GM19351 (cell line): Measurements from ENCODE around the gene BCAS1.

ENCODE experiments used
- ATAC-seq: cut with Tn5 transposase; IDR thresholded peaks from one replicate; pipeline ENCODE4 v1.9.1; 2021; ENCODE audit warnings: mild to moderate bottlenecking, moderate library complexity; ENCODE audit not compliant: unreplicated experiment

Gene BCAS1

GRCh38 chr20:54082100-54082499, 11.7 kb upstream of the BCAS1 start:
- ATAC-seq = no peak

GRCh38 chr20:54079652-54080051, 9.3 kb upstream of the BCAS1 start:
- peak; percentile 50 for ATAC-seq

DNA sequence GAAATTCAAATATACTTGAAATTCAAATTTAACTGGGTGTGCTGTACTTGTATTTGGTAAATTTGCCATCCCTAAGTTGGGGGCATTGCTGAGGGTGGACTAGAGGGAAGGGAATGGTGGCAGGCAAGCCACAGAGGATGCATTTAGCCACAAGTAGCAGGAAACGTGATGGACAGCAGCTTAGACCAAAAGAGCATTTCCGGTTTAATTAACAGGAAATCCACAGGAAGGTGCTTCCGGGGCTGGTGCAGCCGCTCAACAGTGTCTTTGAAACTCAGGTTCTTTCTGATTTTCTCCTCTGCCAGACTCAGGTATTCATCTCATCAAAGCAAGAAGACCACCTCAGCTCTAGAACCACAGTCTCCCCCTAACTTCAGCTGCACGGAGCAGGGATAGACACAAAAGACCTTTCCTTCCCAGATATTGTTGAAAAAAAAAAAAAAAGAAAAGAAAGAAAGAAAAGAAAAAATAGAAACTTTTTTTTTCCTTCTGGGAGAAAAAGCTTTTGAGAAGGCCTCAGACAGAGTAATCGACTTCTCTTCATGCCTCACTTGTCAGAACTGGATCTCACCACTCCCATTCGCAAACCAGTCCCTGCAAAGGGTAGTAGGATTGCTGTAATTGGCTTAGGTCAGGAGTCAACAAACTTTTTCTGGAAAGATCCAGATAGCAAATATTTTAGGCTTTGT, 8.0 kb upstream of the BCAS1 start:
- ATAC-seq = peak; percentile 66

DNA sequence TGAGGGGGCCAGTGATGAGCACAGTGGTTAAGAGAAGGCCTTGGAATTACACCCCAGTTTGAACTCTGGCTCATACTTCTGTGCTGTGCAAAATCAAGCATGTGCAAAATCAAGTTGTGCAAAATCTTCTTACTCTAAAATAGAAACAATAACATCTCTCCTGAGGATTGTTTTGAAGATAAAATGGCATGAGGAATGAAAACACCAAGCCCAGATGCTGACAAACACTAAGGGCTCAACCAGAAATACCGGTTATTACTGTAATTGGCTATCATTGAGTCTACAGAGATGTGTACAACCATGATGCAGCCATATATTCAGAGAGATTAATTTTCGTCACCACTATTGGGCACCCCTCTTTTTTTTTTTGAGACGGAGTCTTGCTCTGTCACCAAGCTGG, 5.9 kb upstream of the BCAS1 start:
- no peak for ATAC-seq

DNA sequence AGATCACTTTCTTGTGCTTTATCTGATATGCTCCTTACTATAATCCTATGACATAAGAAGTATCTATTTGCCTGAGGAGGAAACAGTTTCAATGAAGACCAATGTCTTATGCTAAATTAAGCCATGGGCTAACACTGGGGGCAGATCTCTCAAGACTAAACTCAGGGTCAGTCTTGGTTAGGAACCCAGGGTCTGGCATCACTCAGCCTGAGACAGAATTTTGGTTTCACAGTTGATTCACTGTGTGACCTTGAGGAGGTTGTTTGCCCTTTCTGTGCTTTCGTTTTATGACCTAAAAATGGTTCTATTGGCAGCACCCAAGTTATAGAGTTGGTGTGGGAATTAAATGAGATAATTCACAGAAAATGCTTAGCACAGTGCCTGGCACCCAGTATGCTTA, 4.9 kb upstream of the BCAS1 start:
- no peak for ATAC-seq

GRCh38 chr20:54074511-54074910, 4.1 kb upstream of the BCAS1 start:
- ATAC-seq = no peak

DNA sequence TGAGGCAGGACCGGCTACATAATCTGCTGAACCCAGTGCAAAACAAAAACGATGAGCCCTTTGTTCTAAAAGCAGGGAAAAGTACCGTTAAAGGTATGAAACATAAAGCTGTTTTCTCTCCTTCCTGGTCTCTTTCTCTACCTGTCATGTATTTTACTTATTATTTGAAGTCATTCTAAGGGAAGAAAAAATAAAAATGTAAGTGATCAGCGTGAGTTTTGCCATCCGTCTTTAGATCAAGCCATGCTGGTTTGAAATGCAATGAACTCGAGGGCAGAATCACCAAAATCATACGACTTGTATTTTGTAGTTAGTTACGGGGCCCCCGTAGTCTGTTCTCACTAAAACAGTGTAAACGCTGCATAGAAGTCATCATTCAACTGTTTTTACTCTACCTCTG, 2.9 kb upstream of the BCAS1 start:
- no peak for ATAC-seq

GRCh38 chr20:54069501-54069971, 858 bp downstream of the BCAS1 start:
- no peak for ATAC-seq

- no peak for ATAC-seq
These were observed 1.4 kb downstream of the BCAS1 start for GRCh38 chr20:54068966-54069365.

- ATAC-seq = no peak
These were observed 1.9 kb downstream of the BCAS1 start for GRCh38 chr20:54068495-54068894.

GRCh38 chr20:54067606-54068174, 2.7 kb downstream of the BCAS1 start:
- peak; percentile 46 for ATAC-seq

DNA sequence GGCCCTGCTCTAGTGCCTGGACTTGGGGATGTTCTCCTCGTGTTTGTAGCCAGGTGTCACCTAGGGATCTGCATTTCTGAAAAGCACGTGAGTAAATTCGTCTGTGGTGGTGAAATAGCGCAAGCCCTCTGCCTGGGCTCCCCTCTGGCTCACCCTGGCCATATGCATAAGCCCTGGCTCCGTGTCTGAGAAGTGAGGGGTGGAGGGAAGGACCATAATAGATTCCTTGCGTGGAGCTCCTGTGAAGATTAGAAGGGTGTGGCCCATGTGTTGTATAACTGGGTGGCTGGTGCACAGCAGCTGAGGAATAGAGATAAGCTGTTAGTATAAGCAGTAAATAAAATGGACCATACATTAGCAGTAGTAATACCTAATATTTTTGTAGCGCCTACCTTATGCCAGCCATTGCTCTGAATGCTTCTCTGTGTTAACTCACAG, 4.8 kb downstream of the BCAS1 start:
- ATAC-seq = no peak

DNA sequence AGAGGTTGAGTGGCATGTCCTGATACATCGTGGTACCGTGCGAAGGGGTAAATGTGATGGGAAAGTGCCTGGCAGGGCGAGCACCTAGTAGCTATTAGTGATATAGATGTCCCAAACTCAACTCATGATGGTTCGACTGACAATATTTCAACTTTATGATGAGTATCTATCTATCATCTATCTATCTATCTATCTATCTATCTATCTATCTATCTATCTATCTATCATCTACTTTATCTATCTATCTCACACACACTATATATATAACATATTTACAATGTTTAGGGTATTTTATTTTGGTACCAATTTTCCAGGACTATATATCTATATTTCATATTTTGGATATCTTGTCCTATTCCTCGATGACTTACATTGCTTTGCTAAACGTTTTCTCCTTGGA, 5.5 kb downstream of the BCAS1 start:
- no peak for ATAC-seq

GRCh38 chr20:54063992-54064676, 6.3 kb downstream of the BCAS1 start:
- ATAC-seq = peak; percentile 28

GRCh38 chr20:54063580-54063979, 6.8 kb downstream of the BCAS1 start:
- no peak for ATAC-seq

- peak; percentile 40 for ATAC-seq
These were observed 7.5 kb downstream of the BCAS1 start for GRCh38 chr20:54062812-54063280.

DNA sequence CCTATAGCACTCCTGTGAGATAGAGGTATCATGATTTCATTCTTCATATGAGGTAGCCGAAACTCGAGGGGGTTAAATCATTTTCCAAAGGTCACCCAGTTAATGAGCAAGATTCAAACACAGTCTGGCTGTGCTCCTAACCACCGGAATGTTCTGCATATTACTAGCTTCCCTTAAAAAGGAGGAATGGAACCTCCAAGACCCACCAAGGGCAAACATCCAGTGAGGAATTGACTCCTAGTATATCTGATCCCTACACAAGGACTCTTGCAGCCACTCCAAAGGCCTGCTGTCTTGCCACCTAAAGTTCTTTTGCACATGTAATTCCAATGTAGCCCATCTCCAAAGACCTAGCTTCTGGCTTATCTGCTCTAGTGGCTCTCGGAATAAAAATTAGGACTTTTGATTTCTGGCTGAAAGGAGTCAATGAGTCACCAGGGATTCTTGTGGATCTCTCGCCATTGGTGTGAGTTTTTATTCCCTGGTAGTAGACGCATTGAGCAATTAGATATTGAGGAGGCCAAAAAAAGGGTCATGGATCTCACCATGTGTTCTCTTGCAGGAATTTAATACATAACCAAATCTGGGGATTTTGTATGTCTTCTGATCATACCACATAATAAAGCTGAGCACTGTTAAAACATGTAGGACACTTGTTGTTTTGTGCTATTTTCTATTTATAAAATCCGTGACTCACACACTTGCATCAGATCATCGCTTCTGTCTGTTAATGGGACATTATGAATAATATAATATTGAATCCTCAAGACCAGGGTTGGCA, 9.1 kb downstream of the BCAS1 start:
- no peak for ATAC-seq

DNA sequence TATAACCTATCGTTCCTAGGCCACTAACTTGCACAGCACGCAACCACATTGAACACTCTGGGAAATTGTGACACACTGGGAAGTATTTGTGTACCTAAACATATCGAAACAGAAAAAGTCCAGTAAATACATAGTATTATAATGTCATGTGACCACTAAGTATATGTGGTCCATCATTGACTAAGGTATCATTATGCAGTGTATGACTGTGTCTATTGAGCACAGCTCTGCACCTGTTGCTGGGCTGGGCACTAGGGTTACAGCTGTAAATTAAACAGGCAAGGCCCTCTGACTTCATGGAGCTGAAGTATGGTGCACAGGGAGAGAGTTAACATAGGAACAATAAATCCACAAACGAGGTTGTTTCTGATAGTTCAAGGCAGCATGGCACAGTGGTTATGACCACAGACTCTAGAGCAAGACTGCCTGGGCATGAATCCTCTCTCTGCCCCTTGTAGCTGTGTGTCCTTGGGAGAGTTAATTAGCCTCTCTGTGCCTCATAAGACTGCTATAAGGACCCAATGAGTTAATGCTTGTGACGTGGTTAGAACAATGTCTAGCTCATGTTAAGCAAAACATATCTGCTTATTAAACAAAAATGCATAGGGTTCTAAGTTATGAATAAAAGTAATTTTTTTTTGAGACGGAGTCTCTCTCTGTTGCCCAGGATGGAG, 10.6 kb downstream of the BCAS1 start:
- no peak for ATAC-seq

GRCh38 chr20:54058420-54059139, 11.8 kb downstream of the BCAS1 start:
- peak; percentile 70 for ATAC-seq
